ENCODE data around the gene SOS1.

Gene SOS1

DNA sequence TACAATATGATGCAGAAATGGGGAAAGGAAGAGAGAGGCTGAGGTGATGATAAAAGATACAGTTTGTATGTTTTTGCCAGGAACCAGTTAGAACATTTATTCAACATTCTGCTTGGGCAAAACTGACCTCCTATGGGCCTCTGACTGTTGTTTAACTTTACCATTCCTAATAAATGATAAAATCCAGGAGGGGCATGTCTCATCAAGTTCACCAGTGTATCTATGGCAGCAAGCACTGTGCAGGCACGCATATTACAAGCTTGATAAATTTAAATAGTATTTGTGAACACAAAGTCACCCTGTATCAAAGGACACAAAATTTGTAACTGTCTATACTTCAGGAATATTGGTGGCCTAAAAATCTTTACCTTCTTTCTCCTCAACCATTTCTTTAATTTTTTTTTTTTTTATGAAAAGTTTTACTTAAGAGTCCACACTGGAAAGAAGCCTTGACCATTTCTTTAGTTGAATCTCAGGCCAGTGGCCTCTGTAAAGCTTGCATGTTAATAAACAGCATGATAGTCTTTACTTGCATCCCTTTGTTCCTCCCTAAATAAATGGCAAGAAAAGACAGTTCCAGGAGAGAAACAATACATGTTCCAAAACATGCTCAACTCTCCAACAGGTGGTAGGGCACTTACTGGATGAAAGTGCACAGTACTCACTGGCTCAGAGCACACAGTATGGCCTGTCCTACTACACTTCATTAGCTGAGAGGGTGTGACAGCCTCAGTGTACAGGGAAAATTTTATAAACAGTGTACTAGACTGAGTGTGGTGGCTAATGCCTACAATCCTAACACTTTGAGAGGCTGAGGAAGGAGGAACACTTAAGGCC is 52.3 kb downstream of the SOS1 start:
- TF ChIP-seq POLR2AphosphoS5 (IDR thresholded peaks at IDR 0.05; ENCODE audit: low read depth, low read length) (no peak), FOXP2 (optimal IDR thresholded peaks at IDR 0.05; ENCODE audit: borderline replicate concordance, extremely low read depth, extremely low read length, insufficient read depth) (no peak), TAF1 (IDR thresholded peaks at IDR 0.05; ENCODE audit: borderline replicate concordance, insufficient read depth, low read length) (no peak), SIN3A (IDR thresholded peaks at IDR 0.05; ENCODE audit: borderline replicate concordance, insufficient read depth, low read length) (no peak), REST (IDR thresholded peaks at IDR 0.05; ENCODE audit: insufficient read depth in 1 of 2, low read depth in 2 of 2, low read length in 2 of 2) (no peak)

DNA sequence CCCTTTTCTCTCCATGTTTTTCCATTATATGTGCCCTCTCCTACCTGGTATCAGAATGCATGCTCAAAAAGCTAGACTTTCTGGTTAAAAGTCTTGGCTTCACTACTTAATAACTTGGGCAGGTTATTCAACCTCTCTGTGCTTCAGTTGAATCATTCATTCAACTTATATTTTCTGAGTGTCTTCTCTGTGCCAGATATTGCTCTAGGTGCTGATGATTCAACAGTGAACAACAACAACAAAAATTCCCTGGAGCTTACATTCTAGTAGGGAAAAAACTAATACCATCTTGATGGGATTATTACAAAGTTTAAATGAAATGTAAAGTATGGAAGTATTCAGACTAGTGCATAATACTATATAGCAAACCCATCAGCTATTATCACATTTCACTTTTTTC is 55.2 kb downstream of the SOS1 start:
- TF ChIP-seq FOXP2 (optimal IDR thresholded peaks at IDR 0.05; ENCODE audit: borderline replicate concordance, extremely low read depth, extremely low read length, insufficient read depth) = no peak
- no peak for TF ChIP-seq SIN3A (IDR thresholded peaks at IDR 0.05; ENCODE audit: borderline replicate concordance, insufficient read depth, low read length)
- TF ChIP-seq REST (IDR thresholded peaks at IDR 0.05; ENCODE audit: insufficient read depth in 1 of 2, low read depth in 2 of 2, low read length in 2 of 2) = no peak
- no peak for TF ChIP-seq POLR2AphosphoS5 (IDR thresholded peaks at IDR 0.05; ENCODE audit: low read depth, low read length)
- no peak for TF ChIP-seq TAF1 (IDR thresholded peaks at IDR 0.05; ENCODE audit: borderline replicate concordance, insufficient read depth, low read length)

- no peak for TF ChIP-seq POLR2AphosphoS5 (IDR thresholded peaks at IDR 0.05; ENCODE audit: low read depth, low read length)
- no peak for TF ChIP-seq FOXP2 (optimal IDR thresholded peaks at IDR 0.05; ENCODE audit: borderline replicate concordance, extremely low read depth, extremely low read length, insufficient read depth)
- TF ChIP-seq REST (IDR thresholded peaks at IDR 0.05; ENCODE audit: insufficient read depth in 1 of 2, low read depth in 2 of 2, low read length in 2 of 2) = no peak
- no peak for TF ChIP-seq SIN3A (IDR thresholded peaks at IDR 0.05; ENCODE audit: borderline replicate concordance, insufficient read depth, low read length)
- TF ChIP-seq TAF1 (IDR thresholded peaks at IDR 0.05; ENCODE audit: borderline replicate concordance, insufficient read depth, low read length) = no peak
Observed at GRCh38 chr2:39062320-39062719, 58.5 kb downstream of the SOS1 start.

DNA sequence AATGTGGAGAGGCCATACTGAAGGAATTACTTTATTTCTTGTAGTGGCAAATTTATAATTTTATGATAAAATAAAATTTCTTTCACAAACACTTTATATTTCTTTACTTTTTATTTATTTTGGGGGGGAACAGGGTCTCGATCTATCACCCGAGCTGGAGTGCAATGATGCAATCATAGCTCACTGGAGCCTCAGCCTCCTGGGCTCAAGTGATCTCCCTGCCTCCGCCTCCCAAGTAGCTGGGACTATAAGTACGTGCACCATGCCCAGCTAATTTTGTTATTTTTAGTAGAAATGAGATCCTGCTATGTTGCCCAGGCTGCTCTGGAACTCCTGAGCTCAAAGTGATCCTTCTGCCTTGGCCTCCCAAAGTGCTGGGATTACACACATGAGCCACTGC is 59.6 kb downstream of the SOS1 start:
- TF ChIP-seq REST (IDR thresholded peaks at IDR 0.05; ENCODE audit: insufficient read depth in 1 of 2, low read depth in 2 of 2, low read length in 2 of 2) (no peak), TAF1 (IDR thresholded peaks at IDR 0.05; ENCODE audit: borderline replicate concordance, insufficient read depth, low read length) (no peak), SIN3A (IDR thresholded peaks at IDR 0.05; ENCODE audit: borderline replicate concordance, insufficient read depth, low read length) (no peak), FOXP2 (optimal IDR thresholded peaks at IDR 0.05; ENCODE audit: borderline replicate concordance, extremely low read depth, extremely low read length, insufficient read depth) (no peak), POLR2AphosphoS5 (IDR thresholded peaks at IDR 0.05; ENCODE audit: low read depth, low read length) (no peak)
